T-helper 2 cell treated with Interferon-gamma antibody and Interleukin-4, amounts not matched to agents 5 μg/mL and 100 μg/mL, for 36 hours (primary cell): Measurements from ENCODE around the gene POU3F3.

Source experiments
- DNase-seq: peaks from one replicate; pipeline ENCODE4 v3.0.0; 2021; ENCODE audit warnings: low spot score
- H3K27ac Mint-ChIP-seq: one replicate; pipeline ENCODE4 v1.8.0; 2021; ENCODE audit warnings: mild to moderate bottlenecking, mixed read lengths
- H3K27me3 Mint-ChIP-seq: one replicate; pipeline ENCODE4 v1.8.0; 2021; ENCODE audit warnings: low read depth, mixed read lengths
- H3K36me3 Mint-ChIP-seq: one replicate; pipeline ENCODE4 v1.8.0; 2021; ENCODE audit warnings: low read depth, mixed read lengths
- H3K4me1 Mint-ChIP-seq: one replicate; pipeline ENCODE4 v1.8.0; 2021; ENCODE audit warnings: low read depth, mixed read lengths
- H3K4me3 Mint-ChIP-seq: one replicate; pipeline ENCODE4 v1.8.0; 2022; ENCODE audit warnings: mild to moderate bottlenecking, moderate library complexity, mixed read lengths
- H3K9me3 Mint-ChIP-seq: one replicate; pipeline ENCODE4 v1.8.0; 2021; ENCODE audit warnings: mixed read lengths

Gene POU3F3

GRCh38 chr2:104853534-104854497 lies at the start of gene POU3F3:
Gene POU3F3, plus strand, starts transcription at chr2:104854115. Its CDS starts 1,396 bp downstream, at chr2:104855511.
- peaks cover 24% of the 10 kb centered on the region for H3K4me1 Mint-ChIP-seq
- no peak for DNase-seq

DNA sequence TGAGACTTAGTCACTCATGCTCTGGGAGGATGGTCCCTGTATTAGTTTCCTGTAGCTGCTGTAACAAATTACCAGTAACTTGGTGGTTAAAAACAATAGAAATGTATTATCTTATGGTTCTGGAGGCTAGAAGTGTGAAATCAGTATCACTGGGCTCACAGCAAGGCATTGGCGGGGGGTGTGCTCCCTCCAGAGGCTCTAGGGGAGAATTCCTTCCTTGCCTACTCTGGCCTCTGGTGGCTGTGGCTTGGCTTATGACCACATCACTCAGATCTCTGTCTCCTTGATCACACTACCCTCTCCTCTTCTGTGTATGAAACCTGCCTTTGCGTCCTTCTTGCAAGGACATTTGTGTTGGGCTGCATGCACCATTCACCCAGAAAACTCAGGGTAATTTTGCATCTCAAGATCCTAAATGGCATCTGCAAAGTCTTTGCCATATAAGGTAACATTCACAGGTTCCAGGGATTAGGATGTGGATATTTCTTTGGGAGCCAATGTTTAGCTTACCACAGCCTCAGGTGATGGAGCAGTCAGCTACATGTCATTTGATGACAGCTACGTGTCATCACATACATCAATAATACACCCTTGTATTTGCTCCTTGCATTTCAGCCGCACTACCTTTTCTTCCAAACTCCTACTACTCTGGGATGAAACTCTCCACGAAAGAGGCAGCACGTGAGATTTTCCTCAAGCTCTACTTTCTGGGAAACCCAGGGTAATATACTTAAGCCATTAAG lies 49.6 kb upstream of the POU3F3 start:
- Mint-ChIP-seq H3K9me3 (peaks cover 5% of the 10 kb centered on the region), H3K4me3 (no peak overlapping the region), H3K36me3 (no peaks in the 10 kb centered on the region), H3K27ac (no peak overlapping the region), H3K27me3 (no peaks in the 10 kb centered on the region), H3K4me1 (no peaks in the 10 kb centered on the region)
- DNase-seq = no peak

More at GRCh38 chr2:104853534-104854497, at the start of gene POU3F3:
- no peaks in the 10 kb centered on the region for H3K9me3 Mint-ChIP-seq
- peak within 1 kb of the TSS; percentile 93 for H3K27ac Mint-ChIP-seq
- H3K4me3 Mint-ChIP-seq = peak within 1 kb of the TSS; percentile 81
- H3K27me3 Mint-ChIP-seq = peaks cover 77% of the 10 kb centered on the region
- peaks cover 8% of the 10 kb centered on the region for H3K36me3 Mint-ChIP-seq

GRCh38 chr2:104812286-104812685 lies 41.6 kb upstream of the POU3F3 start:
- H3K27ac Mint-ChIP-seq = no peak overlapping the region
- H3K36me3 Mint-ChIP-seq = no peaks in the 10 kb centered on the region
- H3K4me3 Mint-ChIP-seq = no peak overlapping the region
- no peaks in the 10 kb centered on the region for H3K27me3 Mint-ChIP-seq
- DNase-seq = no peak
- H3K9me3 Mint-ChIP-seq = no peaks in the 10 kb centered on the region
- H3K4me1 Mint-ChIP-seq = no peaks in the 10 kb centered on the region

- Mint-ChIP-seq H3K27me3 (no peaks in the 10 kb centered on the region), H3K36me3 (no peaks in the 10 kb centered on the region), H3K4me3 (no peak overlapping the region), H3K4me1 (no peaks in the 10 kb centered on the region), H3K9me3 (no peaks in the 10 kb centered on the region), H3K27ac (no peak overlapping the region)
- no peak for DNase-seq
These were observed 37.8 kb upstream of the POU3F3 start for GRCh38 chr2:104816143-104816542.

GRCh38 chr2:104818264-104818663 lies 35.7 kb upstream of the POU3F3 start:
- Mint-ChIP-seq H3K4me1 (no peaks in the 10 kb centered on the region), H3K27me3 (no peaks in the 10 kb centered on the region), H3K27ac (no peak overlapping the region), H3K36me3 (no peaks in the 10 kb centered on the region), H3K9me3 (no peaks in the 10 kb centered on the region), H3K4me3 (no peak overlapping the region)
- DNase-seq = no peak

GRCh38 chr2:104820126-104820525 lies 33.8 kb upstream of the POU3F3 start:
- no peaks in the 10 kb centered on the region for H3K27me3 Mint-ChIP-seq
- no peak overlapping the region for H3K4me3 Mint-ChIP-seq
- peaks cover 13% of the 10 kb centered on the region for H3K9me3 Mint-ChIP-seq
- H3K4me1 Mint-ChIP-seq = no peaks in the 10 kb centered on the region
- no peak for DNase-seq
- peaks cover 2% of the 10 kb centered on the region for H3K36me3 Mint-ChIP-seq
- no peak overlapping the region for H3K27ac Mint-ChIP-seq

DNA sequence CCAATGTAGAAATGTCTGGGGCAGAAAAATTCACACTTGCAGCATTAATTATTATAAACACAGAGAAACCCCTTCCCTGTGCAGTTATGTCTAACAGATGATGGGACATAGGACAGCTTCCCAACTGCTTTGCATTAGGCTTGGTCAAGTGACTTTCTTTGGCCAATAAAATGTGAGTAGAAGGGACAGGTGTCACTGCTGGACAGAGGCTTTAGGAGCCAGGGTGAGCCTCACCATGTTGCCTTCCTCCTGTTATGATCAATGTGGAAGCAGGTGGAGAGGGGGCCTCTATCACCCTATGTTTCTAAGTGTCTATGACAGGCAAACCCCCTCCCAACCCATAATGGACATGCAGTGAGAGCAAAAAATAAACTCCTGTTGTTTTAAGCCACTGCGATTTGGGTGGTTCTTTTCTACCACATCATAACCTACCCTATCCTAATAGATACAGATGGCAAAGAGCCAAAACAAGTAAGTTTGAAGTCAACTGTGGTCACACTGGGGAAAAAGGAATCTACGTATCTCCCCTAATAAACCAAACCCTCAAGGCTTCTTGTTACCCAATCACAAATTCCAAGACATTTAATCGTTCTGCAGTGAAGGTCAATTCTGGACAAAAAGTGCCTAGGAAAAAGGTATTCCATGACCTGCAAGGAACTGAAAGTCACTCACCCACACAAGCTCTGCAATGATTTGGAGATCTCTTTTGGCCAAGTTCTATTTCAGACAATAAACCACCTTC lies 28.6 kb upstream of the POU3F3 start:
- H3K4me3 Mint-ChIP-seq = no peak overlapping the region
- peaks cover 2% of the 10 kb centered on the region for H3K36me3 Mint-ChIP-seq
- no peak overlapping the region for H3K27ac Mint-ChIP-seq
- H3K27me3 Mint-ChIP-seq = no peaks in the 10 kb centered on the region
- no peaks in the 10 kb centered on the region for H3K4me1 Mint-ChIP-seq
- DNase-seq = no peak
- peaks cover 13% of the 10 kb centered on the region for H3K9me3 Mint-ChIP-seq

DNA sequence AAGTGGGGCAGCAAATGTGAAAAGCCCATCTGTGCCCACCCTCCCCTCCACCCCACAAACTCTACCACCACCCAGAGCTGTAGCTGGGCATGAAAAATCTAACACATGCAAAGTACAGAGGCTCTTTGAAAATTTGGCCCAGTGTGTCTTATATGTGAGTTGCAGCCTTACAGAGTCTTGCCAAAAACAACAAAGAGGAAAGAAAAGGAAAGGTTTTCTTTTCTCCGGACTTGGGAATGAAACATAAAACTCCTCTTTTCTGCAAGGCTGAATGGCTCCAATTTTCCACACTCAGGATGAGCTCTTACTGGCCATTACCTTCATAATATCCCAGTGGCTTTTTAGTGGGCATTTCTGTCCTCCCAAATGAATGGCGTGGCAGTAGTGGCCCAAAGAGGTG lies 27.9 kb upstream of the POU3F3 start:
- H3K9me3 Mint-ChIP-seq = peaks cover 13% of the 10 kb centered on the region

DNA sequence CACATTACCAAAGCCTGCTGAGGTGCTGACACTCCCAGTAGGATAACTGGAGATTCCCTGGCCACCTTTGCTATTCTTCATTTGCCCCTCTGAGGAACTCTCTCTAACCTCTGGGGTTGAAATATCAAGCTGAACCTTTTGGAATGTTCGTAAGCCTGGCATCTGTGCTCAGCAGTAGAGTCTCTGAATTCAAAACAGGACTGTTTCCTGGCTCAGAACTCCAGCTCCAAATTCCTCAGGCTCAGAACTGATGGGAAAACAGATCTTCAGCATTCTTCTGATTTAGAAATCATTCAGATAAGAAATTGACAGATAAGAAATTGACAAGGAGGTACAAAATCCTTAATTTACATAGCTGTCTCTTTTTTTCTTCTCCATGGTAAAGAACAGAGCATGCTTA lies 22.2 kb upstream of the POU3F3 start:
- no peak for DNase-seq
- H3K27ac Mint-ChIP-seq = no peak overlapping the region
- no peak overlapping the region for H3K4me3 Mint-ChIP-seq
- no peaks in the 10 kb centered on the region for H3K9me3 Mint-ChIP-seq
- no peaks in the 10 kb centered on the region for H3K36me3 Mint-ChIP-seq
- H3K27me3 Mint-ChIP-seq = no peaks in the 10 kb centered on the region
- H3K4me1 Mint-ChIP-seq = no peaks in the 10 kb centered on the region

More for the DNA sequence above, 27.9 kb upstream of the POU3F3 start:
- no peak for DNase-seq
- Mint-ChIP-seq H3K27me3 (no peaks in the 10 kb centered on the region), H3K36me3 (peaks cover 2% of the 10 kb centered on the region), H3K4me1 (no peaks in the 10 kb centered on the region), H3K27ac (no peak overlapping the region), H3K4me3 (no peak overlapping the region)

GRCh38 chr2:104834431-104835153 lies 19.3 kb upstream of the POU3F3 start:
- DNase-seq = no peak
- H3K36me3 Mint-ChIP-seq = no peaks in the 10 kb centered on the region
- no peak overlapping the region for H3K4me3 Mint-ChIP-seq
- no peaks in the 10 kb centered on the region for H3K9me3 Mint-ChIP-seq
- H3K27me3 Mint-ChIP-seq = peaks cover 9% of the 10 kb centered on the region
- H3K4me1 Mint-ChIP-seq = no peaks in the 10 kb centered on the region
- no peak overlapping the region for H3K27ac Mint-ChIP-seq

GRCh38 chr2:104836265-104836664 lies 17.6 kb upstream of the POU3F3 start:
- no peak for DNase-seq
- H3K36me3 Mint-ChIP-seq = no peaks in the 10 kb centered on the region
- H3K4me3 Mint-ChIP-seq = no peak overlapping the region
- no peaks in the 10 kb centered on the region for H3K4me1 Mint-ChIP-seq
- no peak overlapping the region for H3K27ac Mint-ChIP-seq
- H3K27me3 Mint-ChIP-seq = peaks cover 18% of the 10 kb centered on the region
- no peaks in the 10 kb centered on the region for H3K9me3 Mint-ChIP-seq

DNA sequence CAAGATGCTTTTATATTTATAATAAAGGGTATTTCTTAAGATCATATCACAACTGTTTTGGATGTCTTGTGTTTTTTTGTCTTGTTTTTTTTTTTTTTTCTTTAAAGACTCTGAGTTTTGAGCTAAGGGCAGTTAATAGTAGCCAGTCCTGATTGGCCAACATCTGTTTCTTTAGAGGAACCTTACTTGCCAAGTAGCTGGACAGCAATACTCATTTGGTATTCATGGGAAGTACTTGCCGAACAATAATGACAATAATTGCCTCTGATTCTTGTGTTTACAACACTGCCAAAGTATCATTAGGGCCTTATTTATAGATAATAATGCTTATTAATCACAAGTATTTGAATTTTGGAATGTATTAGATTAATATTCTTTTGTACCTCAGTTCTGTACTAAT lies 17.1 kb upstream of the POU3F3 start:
- Mint-ChIP-seq H3K27ac (no peak overlapping the region), H3K9me3 (no peaks in the 10 kb centered on the region), H3K27me3 (peaks cover 24% of the 10 kb centered on the region), H3K4me3 (no peak overlapping the region), H3K36me3 (no peaks in the 10 kb centered on the region), H3K4me1 (no peaks in the 10 kb centered on the region)
- DNase-seq = no peak

- no peak overlapping the region for H3K4me3 Mint-ChIP-seq
- H3K4me1 Mint-ChIP-seq = peaks cover 2% of the 10 kb centered on the region
- no peaks in the 10 kb centered on the region for H3K9me3 Mint-ChIP-seq
These were observed 13.8 kb upstream of the POU3F3 start for GRCh38 chr2:104840156-104840555.

More at GRCh38 chr2:104840156-104840555, 13.8 kb upstream of the POU3F3 start:
- no peak for DNase-seq
- no peaks in the 10 kb centered on the region for H3K36me3 Mint-ChIP-seq
- no peak overlapping the region for H3K27ac Mint-ChIP-seq
- H3K27me3 Mint-ChIP-seq = peaks cover 44% of the 10 kb centered on the region
